ENCODE data around the gene SPARC. TPM values are rescaled to one million over a fixed set of nuclear protein-coding genes. Genes with fewer than 3 reads are reported as not detected.
A peak's percentile ranks its signal among the peaks of the same experiment; 100 is the strongest.

The SPARC gene
- total RNA-seq, 6 donors from 2014 or later: 234 to 1,553 (median 581) TPM

DNA sequence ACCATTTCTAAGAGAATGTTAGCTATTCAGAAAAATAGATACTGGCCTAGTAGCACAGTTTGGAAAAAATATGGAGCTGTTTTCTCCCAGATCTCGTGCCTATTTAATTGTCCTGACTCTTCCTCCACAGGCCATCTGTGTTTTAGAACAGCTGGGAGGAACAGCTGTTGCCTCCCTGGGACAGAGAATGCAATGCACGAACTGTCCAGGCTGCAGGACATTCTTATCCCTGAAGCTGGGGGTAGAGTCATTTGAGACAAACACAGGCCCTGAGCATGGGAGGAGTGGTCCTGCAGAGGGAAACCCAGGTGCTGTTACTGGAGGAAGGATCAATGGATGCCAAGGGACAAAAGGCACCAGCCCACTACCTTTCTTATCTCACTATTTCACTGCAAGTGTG is 20.9 kb upstream of the SPARC start:
- DNase-seq (no peak), ATAC-seq (ENCODE audit: low FRiP score in 2 of 2) (no peak)
- Histone ChIP-seq H3K4me1 (peaks cover 0 to 7% (median 4%) of the 10 kb centered on the region in 4 donors), H3K27ac (peak overlapping the region in 2 of 4 donors; percentile 1 to 58), H3K36me3 (no peaks in the 10 kb centered on the region), H3K4me3 (no peak overlapping the region), H3K27me3 (no peaks in the 10 kb centered on the region), H3K9me3 (no peaks in the 10 kb centered on the region)
- no peak for TF ChIP-seq EP300 (IDR thresholded peaks at IDR 0.05)
- TF ChIP-seq, protein P1, sequence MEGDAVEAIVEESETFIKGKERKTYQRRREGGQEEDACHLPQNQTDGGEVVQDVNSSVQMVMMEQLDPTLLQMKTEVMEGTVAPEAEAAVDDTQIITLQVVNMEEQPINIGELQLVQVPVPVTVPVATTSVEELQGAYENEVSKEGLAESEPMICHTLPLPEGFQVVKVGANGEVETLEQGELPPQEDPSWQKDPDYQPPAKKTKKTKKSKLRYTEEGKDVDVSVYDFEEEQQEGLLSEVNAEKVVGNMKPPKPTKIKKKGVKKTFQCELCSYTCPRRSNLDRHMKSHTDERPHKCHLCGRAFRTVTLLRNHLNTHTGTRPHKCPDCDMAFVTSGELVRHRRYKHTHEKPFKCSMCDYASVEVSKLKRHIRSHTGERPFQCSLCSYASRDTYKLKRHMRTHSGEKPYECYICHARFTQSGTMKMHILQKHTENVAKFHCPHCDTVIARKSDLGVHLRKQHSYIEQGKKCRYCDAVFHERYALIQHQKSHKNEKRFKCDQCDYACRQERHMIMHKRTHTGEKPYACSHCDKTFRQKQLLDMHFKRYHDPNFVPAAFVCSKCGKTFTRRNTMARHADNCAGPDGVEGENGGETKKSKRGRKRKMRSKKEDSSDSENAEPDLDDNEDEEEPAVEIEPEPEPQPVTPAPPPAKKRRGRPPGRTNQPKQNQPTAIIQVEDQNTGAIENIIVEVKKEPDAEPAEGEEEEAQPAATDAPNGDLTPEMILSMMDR (IDR thresholded peaks at IDR 0.05): no peak
- TF ChIP-seq POLR2AphosphoS5 (IDR thresholded peaks at IDR 0.05): no peak
- no peak for TF ChIP-seq POLR2A (IDR thresholded peaks at IDR 0.05)
- 56 to 62% methylated on average over 2 of the region's 2 CpGs for WGBS, 2 donors

DNA sequence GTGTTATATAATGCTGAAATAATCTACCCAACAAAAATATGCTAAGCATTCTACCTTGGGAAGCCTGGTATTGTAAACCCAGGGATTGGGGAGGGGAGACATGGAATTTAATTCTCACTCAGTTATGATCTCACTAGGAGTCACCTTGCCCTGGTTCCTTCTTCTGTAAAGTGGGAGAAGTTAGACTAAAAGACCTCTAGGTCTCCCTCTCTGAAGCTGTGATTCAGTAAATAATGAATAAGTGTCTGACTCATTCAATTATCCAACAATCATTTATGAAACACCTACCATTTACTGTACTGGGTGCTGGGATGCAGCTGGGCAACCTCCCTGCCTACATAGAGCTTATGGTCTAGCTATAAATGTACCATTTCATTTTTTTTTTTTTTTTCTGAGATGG is 20.2 kb upstream of the SPARC start:
- no peak for ATAC-seq (ENCODE audit: low FRiP score in 2 of 2)
- TF ChIP-seq, protein P1 (IDR thresholded peaks at IDR 0.05): no peak
- no peak for TF ChIP-seq POLR2AphosphoS5 (IDR thresholded peaks at IDR 0.05)
- TF ChIP-seq POLR2A (IDR thresholded peaks at IDR 0.05): no peak
- TF ChIP-seq EP300 (IDR thresholded peaks at IDR 0.05): no peak
- no peak for DNase-seq
- H3K36me3 ChIP-seq: no peaks in the 10 kb centered on the region
- no peaks in the 10 kb centered on the region for H3K27me3 ChIP-seq
- H3K27ac ChIP-seq: no peak overlapping the region
- H3K4me1 ChIP-seq: peaks cover 0 to 7% (median 4%) of the 10 kb centered on the region in 4 donors
- no peak overlapping the region for H3K4me3 ChIP-seq
- no peaks in the 10 kb centered on the region for H3K9me3 ChIP-seq

DNA sequence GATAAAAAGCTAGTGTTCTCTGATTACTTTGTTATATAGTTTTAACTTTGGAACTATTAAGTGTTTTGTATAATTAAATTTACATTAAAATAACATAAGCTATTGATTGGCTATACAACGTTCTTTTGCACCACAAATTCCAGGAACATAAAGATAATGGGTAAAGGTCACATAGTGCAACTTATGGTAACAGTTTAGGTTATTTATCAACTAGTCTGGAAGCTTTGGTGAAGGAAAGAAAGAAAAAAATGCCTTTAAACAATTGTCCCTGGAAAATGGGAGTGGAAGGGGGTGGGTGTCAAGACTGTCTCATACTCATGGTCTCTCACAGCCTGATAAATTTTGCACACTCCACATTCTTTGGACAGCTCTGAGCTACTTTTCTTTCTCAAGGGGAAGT is 17.1 kb upstream of the SPARC start:
- no peak overlapping the region for H3K27ac ChIP-seq
- no peaks in the 10 kb centered on the region for H3K9me3 ChIP-seq
- DNase-seq (no peak), ATAC-seq (ENCODE audit: low FRiP score in 2 of 2) (no peak)
- no peak overlapping the region for H3K4me3 ChIP-seq
- peaks cover 0 to 8% (median 4%) of the 10 kb centered on the region in 4 donors for H3K4me1 ChIP-seq
- H3K27me3 ChIP-seq: no peaks in the 10 kb centered on the region
- no peak for TF ChIP-seq POLR2A (IDR thresholded peaks at IDR 0.05)
- TF ChIP-seq, protein P1 (IDR thresholded peaks at IDR 0.05): no peak
- TF ChIP-seq EP300 (IDR thresholded peaks at IDR 0.05): no peak
- no peak for TF ChIP-seq POLR2AphosphoS5 (IDR thresholded peaks at IDR 0.05)
- 73 to 81% methylated on average over 1 of the region's 1 CpG for WGBS, 2 donors
- H3K36me3 ChIP-seq: no peaks in the 10 kb centered on the region

DNA sequence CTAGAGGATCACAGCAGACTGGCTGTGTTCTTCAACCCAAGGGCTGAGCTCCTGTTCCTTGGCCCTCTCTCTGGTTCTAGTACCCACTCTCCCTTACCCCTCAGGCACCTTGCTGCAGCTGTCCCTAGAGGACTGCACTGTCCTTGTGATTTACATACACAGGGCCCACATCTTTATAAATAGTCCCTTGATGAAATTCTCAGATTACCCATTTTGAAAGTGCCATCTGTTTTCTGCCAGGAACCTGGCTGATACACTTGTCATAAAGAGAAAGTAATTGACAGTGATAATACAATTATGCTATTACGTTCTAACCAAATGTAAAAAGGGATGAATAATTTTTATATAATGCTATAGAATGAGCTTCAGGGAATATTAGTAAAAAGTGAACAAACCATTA is 16.5 kb upstream of the SPARC start:
- WGBS, 2 donors: 74 to 89% methylated on average over 1 of the region's 1 CpG
- no peak for ATAC-seq (ENCODE audit: low FRiP score in 2 of 2)
- Histone ChIP-seq H3K9me3 (no peaks in the 10 kb centered on the region), H3K4me3 (no peak overlapping the region), H3K27ac (no peak overlapping the region), H3K4me1 (peaks cover 0 to 10% (median 2%) of the 10 kb centered on the region in 4 donors), H3K27me3 (no peaks in the 10 kb centered on the region), H3K36me3 (no peaks in the 10 kb centered on the region)
- TF ChIP-seq, protein P1 (IDR thresholded peaks at IDR 0.05): no peak
- TF ChIP-seq POLR2AphosphoS5 (IDR thresholded peaks at IDR 0.05) (no peak), EP300 (IDR thresholded peaks at IDR 0.05) (no peak), POLR2A (IDR thresholded peaks at IDR 0.05) (no peak)
- no peak for DNase-seq

DNA sequence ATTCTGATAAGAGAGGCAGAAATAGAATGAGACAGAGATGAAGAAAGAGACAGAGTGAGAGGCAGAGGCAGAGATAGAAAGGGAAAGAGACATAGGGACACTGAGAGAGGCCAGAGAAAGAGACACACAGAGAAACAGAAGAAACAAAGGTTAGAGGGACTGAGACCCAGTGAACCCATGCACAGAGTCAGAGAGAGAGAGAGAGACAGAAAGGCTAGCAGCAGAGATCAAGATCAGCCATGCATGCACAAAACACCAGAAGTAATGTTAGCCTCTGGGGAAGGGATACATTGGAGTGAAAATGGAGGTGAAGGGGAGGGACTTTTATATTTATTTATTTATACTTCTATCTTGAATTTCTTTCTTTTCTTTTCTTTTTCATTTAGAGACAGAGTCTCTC is 14.1 kb upstream of the SPARC start:
- Histone ChIP-seq H3K27me3 (no peaks in the 10 kb centered on the region), H3K9me3 (no peaks in the 10 kb centered on the region), H3K27ac (no peak overlapping the region), H3K4me3 (no peak overlapping the region), H3K36me3 (no peaks in the 10 kb centered on the region), H3K4me1 (peaks cover 0 to 3% (median 0%) of the 10 kb centered on the region in 4 donors)
- TF ChIP-seq POLR2AphosphoS5 (IDR thresholded peaks at IDR 0.05) (no peak), POLR2A (IDR thresholded peaks at IDR 0.05) (no peak)
- ATAC-seq (ENCODE audit: low FRiP score in 2 of 2) (no peak), DNase-seq (no peak)
